ENCODE measurements around the gene KDM7A.
"Not testable (repeated sequence)": the region's sequence is repeated elsewhere in the genome, so short reads cannot be mapped to it uniquely, and the experiment has no call there.

Gene KDM7A

DNA sequence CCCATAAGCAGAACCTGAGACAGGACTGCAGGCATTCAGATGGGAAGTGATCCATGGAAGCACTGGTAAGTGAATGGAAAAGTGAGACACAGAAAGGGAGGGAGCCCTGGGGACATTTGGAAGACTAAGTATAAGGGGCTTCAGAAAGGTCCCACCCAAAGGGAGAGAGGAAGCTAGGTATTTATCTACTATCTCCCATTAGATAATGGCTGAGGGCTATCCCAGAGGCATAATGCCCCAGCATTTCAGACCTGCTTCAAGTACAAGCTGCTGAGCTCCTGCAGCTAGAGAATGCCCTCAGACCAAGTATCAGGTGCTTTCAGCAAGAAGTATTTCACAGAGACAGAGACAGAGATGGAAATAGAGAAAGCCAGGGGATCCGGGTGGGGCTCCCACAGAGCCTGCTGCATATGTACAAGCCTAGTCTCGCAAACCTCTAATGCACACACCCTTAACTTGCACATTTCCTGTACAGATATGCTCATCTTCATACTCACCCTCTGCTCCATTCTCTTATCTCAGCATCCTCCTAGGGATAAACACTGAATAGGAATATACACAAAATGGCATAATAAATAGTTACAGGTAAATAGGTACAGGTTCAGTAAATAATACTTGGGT, 20.2 kb downstream of the KDM7A start:
- no peak for DNase-seq (ENCODE audit: low spot score)

DNA sequence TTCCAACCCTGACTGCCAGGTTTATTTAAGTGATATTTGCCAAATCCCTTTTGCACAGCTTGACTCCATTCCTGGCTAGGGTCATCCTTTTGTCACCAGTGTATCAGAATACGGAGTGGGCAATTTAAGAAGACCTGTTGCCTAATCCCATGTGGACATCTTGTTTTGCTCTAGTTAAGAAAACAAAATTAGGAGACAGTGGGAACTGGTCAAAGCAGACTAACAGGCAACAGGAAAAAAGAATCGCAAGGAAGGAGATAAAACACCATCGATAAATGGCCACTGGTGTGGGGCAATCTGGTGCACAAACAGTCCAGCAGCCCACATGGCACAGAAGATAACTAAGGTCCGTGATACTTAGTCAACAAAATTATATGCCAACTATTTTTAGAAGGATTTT, 21.4 kb downstream of the KDM7A start:
- no peak for DNase-seq (ENCODE audit: low spot score)

DNA sequence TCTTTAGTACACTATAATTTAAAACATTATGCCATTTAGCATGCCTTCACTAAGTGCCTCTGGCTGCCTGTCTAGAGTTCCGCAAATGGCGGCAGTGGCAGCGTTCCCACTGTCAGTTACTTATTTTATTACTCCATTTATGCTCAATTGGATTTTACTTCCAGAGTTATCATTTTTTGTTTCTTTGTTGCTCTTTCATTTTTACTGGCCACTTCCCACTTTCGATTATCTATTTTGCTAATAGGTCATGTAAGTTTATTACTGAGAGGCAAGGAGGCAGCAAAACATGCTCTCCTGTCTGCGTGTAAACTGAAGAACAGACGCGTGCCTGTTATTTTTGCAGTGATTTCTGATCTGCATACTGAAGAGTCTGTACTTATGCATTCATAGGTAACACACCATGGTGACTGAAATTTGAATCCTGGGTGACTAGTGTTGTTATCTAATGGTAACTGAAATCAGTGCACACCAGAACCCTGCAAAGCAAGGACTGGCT, 23.1 kb downstream of the KDM7A start:
- DNase-seq (ENCODE audit: low spot score) = no peak

DNA sequence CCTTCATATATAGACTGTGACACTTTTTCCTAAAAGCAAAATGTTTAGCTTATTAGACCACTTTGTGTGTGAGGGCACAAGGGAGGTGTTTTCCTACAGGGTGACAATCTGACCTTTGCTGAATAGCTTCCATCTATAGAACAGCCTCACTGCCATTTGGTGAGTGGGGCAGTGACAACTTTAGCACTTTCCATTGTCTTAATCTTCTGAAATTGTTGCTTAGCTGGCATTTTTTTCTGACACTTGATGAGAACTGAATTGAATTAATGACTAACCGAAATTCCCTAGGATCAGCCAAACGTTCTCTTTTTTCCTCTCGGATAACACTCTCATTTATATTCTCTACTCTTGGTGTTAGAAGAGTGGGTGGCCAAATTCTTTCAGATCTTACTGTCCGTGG, 30.2 kb downstream of the KDM7A start:
- DNase-seq (ENCODE audit: low spot score) = no peak

DNA sequence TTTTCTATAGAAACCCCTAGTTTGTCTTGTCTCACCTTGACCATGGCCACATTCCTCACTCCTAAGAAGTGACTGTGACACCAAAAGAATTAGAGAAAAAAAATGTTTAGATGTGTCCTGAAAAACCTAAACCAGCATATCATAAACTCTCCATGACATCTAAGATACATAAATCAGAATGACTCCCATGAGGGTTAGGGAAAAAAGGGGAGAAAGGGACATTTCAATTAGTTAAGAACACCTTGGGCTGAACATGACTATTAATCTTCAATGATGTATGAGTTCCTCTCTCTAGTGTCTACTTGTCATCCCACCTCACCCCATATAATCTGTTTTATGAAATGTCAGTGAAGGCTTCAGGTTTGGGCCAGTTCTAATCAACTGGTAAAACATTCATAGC, 31.1 kb downstream of the KDM7A start:
- DNase-seq (ENCODE audit: low spot score) = no peak

DNA sequence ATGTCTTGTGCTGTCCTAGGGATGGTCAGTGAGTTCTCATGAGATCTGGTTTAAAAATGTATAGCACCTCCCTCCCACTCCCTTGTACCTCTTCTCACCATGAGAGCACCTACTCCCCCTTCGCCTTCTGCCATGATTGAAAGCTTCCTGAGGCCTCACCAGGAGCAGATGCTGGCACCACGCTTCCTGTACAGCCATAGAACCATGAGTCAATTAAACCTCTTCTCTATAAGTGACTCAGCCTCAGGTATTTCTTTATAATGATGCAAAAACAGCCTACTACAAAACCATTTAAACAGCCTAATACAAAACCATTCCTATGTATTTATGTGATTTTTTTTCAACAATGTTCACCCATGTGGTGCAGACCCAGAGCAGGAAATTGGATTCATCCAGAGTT, 32.0 kb downstream of the KDM7A start:
- no peak for DNase-seq (ENCODE audit: low spot score)

DNA sequence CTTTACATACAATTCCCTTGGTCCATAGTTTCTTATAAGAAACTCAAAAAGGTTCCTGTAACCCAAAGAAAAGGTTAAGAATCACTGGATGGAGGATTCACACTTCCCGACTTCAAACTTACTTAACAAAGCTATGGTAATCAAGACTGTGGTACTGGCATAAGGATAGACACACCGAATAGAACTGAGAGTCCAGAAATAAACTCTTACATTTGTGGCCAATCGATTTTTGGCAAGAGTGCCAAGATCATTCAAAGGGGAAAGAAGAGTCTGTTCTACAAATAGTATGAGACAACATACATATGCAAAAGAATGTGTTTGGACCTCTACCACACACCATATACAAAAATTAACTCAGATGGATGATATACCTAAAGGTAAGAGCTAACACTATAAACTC, 32.8 kb downstream of the KDM7A start:
- DNase-seq (ENCODE audit: low spot score) = no peak

DNA sequence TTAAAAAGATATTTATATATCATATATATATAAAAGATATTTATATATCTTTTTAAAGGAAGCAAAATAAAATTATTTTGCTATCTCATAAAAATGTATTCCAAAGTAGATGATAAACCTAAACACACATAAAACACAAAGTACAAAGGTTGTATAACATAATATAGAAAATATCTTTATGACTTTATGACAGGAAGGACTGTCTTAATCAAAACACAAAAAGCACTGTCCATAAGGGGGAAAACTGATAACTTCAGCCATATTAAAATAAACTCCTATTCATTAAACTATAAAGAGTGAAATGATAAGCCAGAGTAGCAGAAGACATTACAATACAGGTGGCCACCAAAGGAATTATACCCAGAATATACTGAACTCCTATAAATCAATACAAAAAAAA, 34.8 kb downstream of the KDM7A start:
- DNase-seq (ENCODE audit: low spot score) = no peak

DNA sequence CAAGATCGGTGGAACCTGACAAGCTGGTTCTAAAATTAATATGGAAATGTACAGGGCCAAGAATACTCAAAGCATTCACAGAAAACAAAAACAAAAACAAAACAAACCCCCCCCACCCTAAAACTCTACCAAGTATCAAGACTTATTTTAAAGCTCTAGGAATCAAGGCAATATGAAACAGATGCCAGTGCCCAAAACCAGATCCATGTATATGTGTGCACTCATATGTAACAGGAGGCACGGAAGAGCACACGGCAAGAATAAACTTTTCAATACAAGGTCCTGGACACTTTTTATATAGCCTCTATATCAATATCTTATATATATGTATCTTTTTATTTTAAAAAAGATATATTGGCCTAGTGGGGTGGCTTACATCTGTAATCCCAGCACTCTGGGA, 35.5 kb downstream of the KDM7A start:
- DNase-seq (ENCODE audit: low spot score) = no peak

DNA sequence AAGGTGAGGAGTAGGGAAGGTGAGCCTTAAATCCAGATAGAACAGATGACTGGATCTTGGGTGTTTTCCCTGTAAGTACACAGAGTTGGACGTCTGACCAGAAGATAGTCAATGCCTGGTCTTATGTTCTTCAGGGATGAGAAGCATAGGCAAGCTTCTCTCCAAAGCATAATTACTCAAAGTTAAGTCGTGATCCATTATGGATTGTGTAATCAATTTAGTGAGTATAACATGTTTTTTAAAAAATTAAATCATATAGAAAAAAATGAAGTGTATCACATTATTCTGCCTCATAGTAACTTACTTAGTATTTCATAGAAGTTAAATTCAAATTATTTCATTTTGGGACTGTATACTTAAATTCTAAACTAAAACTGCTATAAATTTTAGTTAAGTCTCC, 39.7 kb downstream of the KDM7A start:
- no peak for DNase-seq (ENCODE audit: low spot score)

DNA sequence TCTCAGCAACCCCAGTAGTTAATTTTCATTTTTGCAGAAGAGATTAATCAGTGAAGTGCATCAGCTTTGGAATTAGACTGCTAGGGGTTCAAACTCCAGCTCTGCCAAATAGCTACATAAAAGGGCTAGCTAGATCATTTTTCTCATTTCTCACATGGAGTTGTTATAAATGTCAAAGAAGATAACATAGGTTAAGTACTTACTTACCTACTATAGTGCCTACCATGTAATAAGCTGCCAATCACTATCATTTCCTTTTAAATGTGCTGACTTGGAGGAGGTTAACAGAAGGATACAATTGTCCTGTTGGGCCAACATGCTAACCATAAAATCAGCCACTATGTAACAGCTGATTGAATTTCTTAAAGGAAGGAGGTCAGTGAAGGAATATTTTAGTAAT, 40.7 kb downstream of the KDM7A start:
- no peak for DNase-seq (ENCODE audit: low spot score)

DNA sequence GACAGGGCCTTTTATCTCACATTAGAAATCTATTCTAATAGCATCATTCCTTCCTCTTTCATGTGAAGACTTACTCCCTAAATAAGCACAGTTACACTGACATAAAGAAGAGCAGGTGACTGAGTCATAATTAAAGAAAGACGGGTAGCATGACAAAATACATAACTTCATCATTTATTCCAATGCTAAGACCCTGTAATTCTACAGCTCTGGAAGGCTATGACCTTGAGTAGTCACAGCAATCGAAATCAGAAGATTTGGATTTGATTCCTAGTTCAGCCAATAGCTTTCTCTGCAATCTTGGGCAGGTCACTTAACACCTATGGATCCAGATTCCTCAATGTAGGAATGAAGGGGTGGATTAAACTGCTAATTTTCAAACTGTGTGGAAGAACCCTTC, 42.7 kb downstream of the KDM7A start:
- no peak for DNase-seq (ENCODE audit: low spot score)

DNA sequence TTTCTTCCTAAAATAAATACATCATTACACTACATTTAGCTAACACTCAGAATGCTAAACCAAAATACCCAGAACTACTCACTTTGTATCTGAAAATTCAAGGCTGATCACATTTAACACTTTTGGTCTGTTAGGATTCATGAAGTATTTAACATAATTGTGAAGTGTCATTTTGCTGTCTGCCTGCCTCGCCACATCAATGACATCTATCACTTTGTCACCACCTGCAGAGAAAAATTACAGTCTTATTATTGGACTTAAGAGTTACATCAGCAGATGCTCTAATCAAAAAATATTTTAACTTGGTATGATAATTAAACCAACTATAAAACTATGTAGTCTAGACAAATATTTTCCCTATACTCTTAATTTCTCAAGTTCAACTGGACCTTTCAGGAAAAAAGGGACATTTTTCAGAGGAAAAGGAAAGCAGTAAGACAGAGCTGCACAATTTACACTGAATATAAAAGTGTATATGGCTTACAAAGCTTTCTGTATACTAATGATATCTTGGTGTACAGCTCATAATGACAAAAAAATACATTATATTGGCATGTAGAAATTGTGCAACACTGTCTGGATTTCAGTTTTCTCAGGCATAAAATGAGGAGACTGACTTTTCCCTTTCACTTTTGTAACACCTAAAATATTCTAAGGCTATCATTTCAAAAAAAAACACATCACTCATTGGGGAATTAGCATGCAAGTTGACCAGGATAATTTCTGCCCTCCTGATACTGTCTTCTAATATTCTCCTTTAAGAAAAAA, 49.2 kb downstream of the KDM7A start:
- no peak for DNase-seq (ENCODE audit: low spot score)

DNA sequence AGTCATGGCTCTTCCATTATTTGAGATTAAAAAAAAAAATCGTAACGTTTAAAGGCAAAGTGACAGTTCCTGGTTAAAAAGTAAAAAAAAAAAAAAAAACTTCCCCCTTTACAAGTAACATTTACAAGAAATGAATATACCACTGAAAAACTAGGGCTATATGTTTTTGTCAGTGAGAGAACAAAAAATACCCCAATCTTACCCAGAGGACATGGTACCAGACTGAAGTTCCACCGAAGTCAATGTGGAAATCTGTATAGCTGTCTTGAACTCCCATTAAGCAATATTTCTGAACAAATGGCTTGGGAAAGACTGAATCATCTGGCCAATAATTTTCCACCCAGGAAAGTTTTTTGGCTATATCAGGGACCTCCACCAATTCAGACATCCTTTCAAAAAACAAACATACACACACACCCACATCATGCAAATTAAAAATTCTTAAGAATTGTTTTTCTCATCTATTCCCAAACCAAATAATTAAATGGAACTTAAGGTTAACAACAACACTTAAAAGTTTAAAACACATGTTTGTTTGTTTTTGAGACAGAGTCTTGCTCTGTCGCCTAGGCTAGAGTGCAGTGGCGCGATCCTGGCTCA, 50.2 kb downstream of the KDM7A start:
- no peak for DNase-seq (ENCODE audit: low spot score)

DNA sequence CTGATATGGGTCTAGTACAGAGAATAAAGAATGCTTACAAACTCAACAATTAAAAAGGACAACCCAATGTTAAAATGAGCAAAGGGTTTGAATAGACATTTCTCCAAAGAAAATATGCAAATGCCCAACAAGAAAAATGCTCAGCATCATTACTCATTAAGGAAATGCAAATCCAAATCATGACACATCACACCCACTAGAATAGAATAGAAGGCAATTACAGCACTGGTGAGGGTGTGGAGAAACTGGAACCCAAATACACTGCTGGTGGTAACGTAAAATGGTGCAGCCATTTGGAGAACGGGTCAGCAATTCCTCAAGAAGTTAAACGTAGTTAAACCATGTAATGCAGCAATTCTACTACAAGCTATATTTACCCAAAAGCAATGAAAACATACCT, 53.8 kb downstream of the KDM7A start:
- no peak for DNase-seq (ENCODE audit: low spot score)

DNA sequence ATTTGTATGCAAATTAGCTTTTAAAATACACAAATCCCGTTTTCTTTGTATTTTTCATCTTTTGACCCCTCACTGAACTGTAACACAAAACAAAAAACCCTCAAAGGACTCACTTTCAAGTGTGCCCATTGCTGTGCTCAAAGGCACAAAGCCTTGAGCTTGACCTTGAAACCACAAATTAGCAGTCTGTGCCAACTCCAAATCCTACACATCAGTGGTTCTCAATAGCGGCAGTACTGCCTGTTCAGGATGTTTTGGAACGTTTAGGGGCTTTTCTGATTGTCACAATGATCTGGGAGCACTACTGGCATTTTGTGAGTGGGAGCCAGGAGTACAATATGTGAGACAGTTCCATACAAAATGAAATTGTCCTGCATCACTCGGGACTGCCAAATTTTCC, 55.5 kb downstream of the KDM7A start:
- no peak for DNase-seq (ENCODE audit: low spot score)

DNA sequence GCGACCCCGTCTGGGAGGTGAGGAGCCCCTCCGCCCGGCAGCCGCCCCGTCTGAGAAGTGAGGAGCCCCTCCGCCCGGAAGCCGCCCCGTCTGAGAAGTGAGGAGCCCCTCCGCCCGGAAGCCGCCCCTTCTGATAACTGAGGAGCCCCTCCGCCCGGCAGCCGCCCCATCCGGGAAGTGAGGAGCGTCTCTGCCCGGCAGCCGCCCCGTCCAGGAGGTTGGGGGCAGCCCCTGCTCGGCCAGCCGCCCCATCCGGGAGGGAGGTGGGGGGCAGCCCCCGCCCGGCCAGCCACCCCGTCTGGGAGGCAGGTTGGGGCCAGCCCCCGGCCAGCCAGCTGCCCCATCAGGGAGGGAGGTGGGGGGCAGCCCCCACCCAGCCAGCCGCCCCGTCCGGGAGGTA, 62.0 kb downstream of the KDM7A start:
- DNase-seq (ENCODE audit: low spot score) = not testable (repeated sequence)

DNA sequence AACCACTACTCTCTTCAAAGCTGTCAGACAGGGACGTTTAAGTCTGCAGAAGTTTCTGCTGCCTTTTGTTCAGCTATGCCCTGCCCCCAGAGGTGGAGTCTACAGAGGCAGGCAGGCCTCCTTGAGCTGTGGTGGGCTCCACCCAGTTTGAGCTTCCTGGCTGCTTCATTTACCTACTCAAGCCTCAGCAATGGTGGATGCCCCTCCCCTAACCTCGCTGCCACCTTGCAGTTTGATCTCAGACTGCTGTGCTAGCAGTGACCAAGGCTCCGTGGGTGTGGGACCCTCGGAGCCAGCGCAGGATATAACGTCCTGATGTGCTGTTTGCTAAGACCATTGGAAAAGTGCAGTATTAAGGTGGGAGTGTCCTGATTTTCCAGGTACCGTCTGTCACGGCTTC, 68.0 kb downstream of the KDM7A start:
- not testable (repeated sequence) for DNase-seq (ENCODE audit: low spot score)

DNA sequence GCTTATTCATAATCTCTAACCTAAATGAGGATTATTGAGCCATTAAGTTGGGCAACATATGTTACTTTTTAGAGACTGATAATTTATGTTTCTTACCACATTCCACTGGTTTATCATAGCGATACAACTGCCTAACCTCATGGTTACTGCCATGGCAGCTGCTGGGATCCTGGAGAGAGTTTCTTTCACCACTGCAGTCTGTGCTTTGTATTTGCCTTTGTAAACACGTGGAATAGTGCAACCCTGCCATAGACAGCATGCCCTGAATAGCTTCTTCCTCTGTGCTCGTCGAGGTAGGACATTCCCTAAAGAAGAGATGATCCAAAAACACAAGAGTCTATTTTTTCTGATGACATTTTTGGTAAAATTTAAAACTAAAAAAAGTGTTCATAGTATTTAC, 80.3 kb downstream of the KDM7A start:
- DNase-seq (ENCODE audit: low spot score) = no peak

DNA sequence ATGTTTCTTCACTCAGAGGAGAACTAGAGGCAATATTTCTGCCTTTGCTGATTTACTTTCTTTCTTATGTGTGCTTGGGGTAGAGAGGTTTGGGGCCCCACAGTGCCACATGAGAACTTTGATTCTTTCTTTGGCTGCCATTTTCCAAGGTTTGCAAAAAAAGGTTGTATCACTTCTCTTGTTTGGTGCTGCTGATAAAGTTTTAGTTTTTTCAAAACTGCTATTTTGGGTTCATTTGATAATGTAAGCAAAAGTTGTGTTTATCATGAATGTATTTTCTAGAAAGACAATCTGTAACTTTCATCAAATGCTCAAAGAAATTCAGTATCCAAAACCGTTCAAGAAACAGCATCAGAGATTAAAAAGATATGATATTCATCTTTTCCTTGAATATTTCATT, 83.4 kb downstream of the KDM7A start:
- DNase-seq (ENCODE audit: low spot score) = no peak

DNA sequence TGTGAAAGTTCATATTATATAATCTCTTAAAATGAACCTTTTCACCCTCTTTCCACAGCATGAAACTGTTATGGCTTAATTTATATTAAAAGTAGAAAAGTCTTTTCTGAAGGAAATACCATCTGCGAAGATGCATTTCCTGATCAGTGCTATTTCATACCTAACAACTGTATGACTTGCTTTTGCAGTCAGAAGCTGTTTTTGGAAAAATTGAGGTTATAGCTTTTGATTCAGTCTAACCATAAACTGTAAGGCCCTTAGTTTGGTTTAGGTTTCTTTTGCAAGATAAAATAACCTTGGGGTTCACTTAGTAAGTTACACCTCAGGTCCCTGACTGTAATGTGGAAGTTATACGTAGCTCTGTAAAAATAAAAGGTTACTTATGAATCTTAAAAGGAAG, 91.3 kb downstream of the KDM7A start:
- no peak for DNase-seq (ENCODE audit: low spot score)

DNA sequence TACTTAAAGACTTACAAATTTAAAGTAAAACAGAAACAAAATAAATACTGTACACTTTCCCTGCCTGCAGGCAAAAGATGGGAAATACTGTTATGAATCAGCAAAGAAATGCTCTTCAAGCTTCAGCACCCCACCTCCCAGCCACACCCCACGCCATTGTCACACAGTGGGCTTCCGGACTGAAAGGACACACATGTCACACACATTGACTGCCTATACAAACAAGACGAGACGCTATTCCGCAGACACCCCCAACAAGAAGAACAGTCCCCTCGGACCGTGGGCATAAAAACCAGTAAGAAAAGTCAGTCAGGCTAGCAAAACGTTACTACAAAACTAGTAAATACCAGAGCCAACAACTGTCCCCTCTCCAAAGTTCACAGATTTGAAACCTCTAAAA, 91.8 kb downstream of the KDM7A start:
- peak; percentile 47 for DNase-seq (ENCODE audit: low spot score)

DNA sequence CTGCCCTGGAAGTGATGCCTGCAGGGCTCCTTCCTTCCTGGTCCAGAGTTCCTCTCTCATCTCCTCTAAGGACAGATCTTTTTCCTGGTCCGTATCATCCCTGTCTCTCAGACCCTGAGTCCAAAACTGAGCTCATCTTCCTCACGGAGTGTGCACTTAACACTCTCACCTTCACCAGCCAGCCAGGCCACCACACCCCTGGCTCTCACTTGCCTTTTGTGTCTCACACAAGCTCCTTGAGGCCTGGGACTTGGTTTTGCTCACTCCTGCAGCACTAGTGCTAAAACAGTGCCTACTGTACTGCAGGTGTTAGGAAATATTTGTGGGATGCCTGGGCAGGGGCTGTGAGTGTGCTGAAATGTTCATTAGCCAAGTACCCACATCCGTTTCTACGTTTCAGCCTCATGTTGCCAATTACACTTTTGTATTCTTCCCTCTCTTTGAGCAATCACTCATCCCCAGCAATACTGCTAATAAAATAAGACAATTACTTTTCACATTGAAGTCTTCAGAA, 92.6 kb downstream of the KDM7A start:
- no peak for DNase-seq (ENCODE audit: low spot score)
